Progenitor cell of endocrine pancreas (in vitro differentiated cells): ENCODE data around the gene TRPC1. TPM values are rescaled to one million over a fixed set of nuclear protein-coding genes. Genes with fewer than 3 reads are reported as not detected.
"Not testable (repeated sequence)": the region's sequence is repeated elsewhere in the genome, so short reads cannot be mapped to it uniquely, and the experiment has no call there.

Source experiments
- DNase-seq: peaks from one replicate; pipeline ENCODE4 v3.0.0; 2021; ENCODE audit warnings: low spot score; ENCODE audit not compliant: unreplicated experiment
- H3K27ac Mint-ChIP-seq: 2 replicates; pipeline ENCODE4 v1.8.0; 2021; ENCODE audit warnings: mild to moderate bottlenecking, moderate library complexity, mixed read lengths
- H3K27me3 Mint-ChIP-seq: 2 replicates; pipeline ENCODE4 v1.8.0; 2021; ENCODE audit warnings: mixed read lengths
- H3K36me3 Mint-ChIP-seq: 2 replicates; pipeline ENCODE4 v1.8.0; 2022; ENCODE audit warnings: mixed read lengths; ENCODE audit not compliant: insufficient read depth
- H3K4me1 Mint-ChIP-seq: 2 replicates; pipeline ENCODE4 v1.8.0; 2021; ENCODE audit warnings: low read depth, mixed read lengths
- H3K4me3 Mint-ChIP-seq: 2 replicates; pipeline ENCODE4 v1.8.0; 2021; ENCODE audit warnings: low read depth, mild to moderate bottlenecking, moderate library complexity, mixed read lengths
- H3K9me3 Mint-ChIP-seq: 2 replicates; pipeline ENCODE4 v1.8.0; 2021; ENCODE audit warnings: low read depth, mixed read lengths
- CTCF ChIP-seq: fragments of 200-600 bp; sonication (generic); IDR thresholded peaks from one replicate; pipeline ENCODE4 v1.5.0; 2021; ENCODE audit warnings: antibody characterized with exemption, mild to moderate bottlenecking; ENCODE audit not compliant: unreplicated experiment
- total RNA-seq: library from RNA; stranded (reverse); gene quantifications from 2 replicates; pipeline ENCODE4 v1.2.1, GENCODE V29; 2021

TRPC1 gene
- total RNA-seq, 1 donor from 2014 or later: 16.5 TPM

GRCh38 chr3:142693136-142693853 lies 30.5 kb upstream of the TRPC1 start:
- no peak for DNase-seq
- no peak overlapping the region for H3K27ac Mint-ChIP-seq
- no peaks in the 10 kb centered on the region for H3K27me3 Mint-ChIP-seq
- H3K4me3 Mint-ChIP-seq: no peak overlapping the region
- H3K4me1 Mint-ChIP-seq: no peaks in the 10 kb centered on the region
- no peaks in the 10 kb centered on the region for H3K9me3 Mint-ChIP-seq
- H3K36me3 Mint-ChIP-seq: peaks cover 2% of the 10 kb centered on the region
- no peak for TF ChIP-seq CTCF

- TF ChIP-seq CTCF: no peak
Measured at GRCh38 chr3:142694225-142694624, 29.6 kb upstream of the TRPC1 start.

GRCh38 chr3:142705198-142705597 lies 18.6 kb upstream of the TRPC1 start:
- no peak for TF ChIP-seq CTCF
- peaks cover 3% of the 10 kb centered on the region for H3K36me3 Mint-ChIP-seq
- no peaks in the 10 kb centered on the region for H3K27me3 Mint-ChIP-seq

More at GRCh38 chr3:142694225-142694624, 29.6 kb upstream of the TRPC1 start:
- Mint-ChIP-seq H3K9me3 (no peaks in the 10 kb centered on the region), H3K27ac (no peak overlapping the region), H3K27me3 (no peaks in the 10 kb centered on the region), H3K4me1 (no peaks in the 10 kb centered on the region), H3K4me3 (no peak overlapping the region), H3K36me3 (no peaks in the 10 kb centered on the region)
- DNase-seq: no peak

GRCh38 chr3:142706321-142707127 lies 17.3 kb upstream of the TRPC1 start:
- Mint-ChIP-seq H3K27me3 (no peaks in the 10 kb centered on the region), H3K4me3 (no peak overlapping the region), H3K4me1 (peaks cover 2% of the 10 kb centered on the region), H3K9me3 (no peaks in the 10 kb centered on the region), H3K36me3 (peaks cover 3% of the 10 kb centered on the region), H3K27ac (no peak overlapping the region)
- no peak for DNase-seq
- TF ChIP-seq CTCF: no peak

More at GRCh38 chr3:142705198-142705597, 18.6 kb upstream of the TRPC1 start:
- H3K4me1 Mint-ChIP-seq: peaks cover 2% of the 10 kb centered on the region
- no peak overlapping the region for H3K27ac Mint-ChIP-seq
- H3K9me3 Mint-ChIP-seq: no peaks in the 10 kb centered on the region
- H3K4me3 Mint-ChIP-seq: no peak overlapping the region
- DNase-seq: no peak

GRCh38 chr3:142709207-142709606 lies 14.6 kb upstream of the TRPC1 start:
- peaks cover 2% of the 10 kb centered on the region for H3K4me1 Mint-ChIP-seq
- TF ChIP-seq CTCF: no peak
- H3K27me3 Mint-ChIP-seq: no peaks in the 10 kb centered on the region

GRCh38 chr3:142714882-142715281 lies 9.0 kb upstream of the TRPC1 start:
- not testable (repeated sequence) for H3K27me3 Mint-ChIP-seq, H3K27ac Mint-ChIP-seq, H3K4me1 Mint-ChIP-seq, H3K9me3 Mint-ChIP-seq, H3K36me3 Mint-ChIP-seq, DNase-seq, H3K4me3 Mint-ChIP-seq

More at GRCh38 chr3:142709207-142709606, 14.6 kb upstream of the TRPC1 start:
- Mint-ChIP-seq H3K36me3 (peaks cover 4% of the 10 kb centered on the region), H3K9me3 (no peaks in the 10 kb centered on the region), H3K27ac (no peak overlapping the region), H3K4me3 (no peak overlapping the region)
- no peak for DNase-seq
